Activated T-helper 1 cell treated with anti-CD3 and anti-CD28 coated beads, Interleukin-2, amount 50 U/mL, for 16 hours (primary cell): ENCODE data around the gene STRA8.

Experiments
- DNase-seq, 2 donors: peaks; one replicate each; pipeline ENCODE4 v3.0.0-alpha.2; 2020; ENCODE audit warnings: low read depth in 1 of 2, low spot score in 1 of 2

Gene STRA8

DNA sequence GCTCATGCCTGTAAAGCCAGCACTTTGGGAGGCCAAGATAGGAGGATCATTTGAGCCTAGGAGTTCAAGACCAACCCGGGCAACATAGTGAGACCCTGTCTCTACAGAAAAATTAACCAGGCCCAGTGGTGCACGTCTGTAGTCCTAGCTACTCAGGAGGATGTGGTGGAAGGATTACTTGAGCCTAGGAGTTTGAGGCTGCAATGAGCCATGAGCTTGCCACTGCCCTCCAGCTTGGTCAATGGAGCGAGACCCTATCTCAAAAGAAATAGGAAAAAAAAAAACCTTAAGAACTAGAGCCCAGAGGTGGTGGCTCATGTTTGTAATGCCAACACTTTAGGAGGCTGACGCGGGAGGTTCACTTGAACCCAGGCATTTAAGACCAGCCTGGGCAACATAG lies 2.2 kb downstream of the STRA8 start:
- no peak for DNase-seq

DNA sequence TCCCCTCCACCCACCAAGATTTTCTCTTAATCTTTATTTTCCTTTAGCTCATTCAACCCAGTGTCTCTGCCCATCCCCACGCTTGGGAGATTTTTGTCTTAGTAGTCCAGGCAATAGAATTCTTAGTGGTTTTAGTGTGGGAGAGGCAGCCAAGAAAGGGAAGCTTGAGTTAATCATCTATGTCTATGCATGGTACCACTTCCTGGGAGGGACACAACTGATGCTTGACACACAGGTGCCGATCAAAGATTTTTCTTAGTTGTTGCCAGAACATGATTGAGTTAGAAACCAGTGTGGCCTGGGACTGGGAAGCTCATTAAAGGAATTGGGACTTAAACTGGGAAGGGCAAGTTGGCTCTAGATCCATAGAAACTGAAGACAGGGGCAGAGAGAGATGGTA lies 3.1 kb downstream of the STRA8 start:
- no peak for DNase-seq

DNA sequence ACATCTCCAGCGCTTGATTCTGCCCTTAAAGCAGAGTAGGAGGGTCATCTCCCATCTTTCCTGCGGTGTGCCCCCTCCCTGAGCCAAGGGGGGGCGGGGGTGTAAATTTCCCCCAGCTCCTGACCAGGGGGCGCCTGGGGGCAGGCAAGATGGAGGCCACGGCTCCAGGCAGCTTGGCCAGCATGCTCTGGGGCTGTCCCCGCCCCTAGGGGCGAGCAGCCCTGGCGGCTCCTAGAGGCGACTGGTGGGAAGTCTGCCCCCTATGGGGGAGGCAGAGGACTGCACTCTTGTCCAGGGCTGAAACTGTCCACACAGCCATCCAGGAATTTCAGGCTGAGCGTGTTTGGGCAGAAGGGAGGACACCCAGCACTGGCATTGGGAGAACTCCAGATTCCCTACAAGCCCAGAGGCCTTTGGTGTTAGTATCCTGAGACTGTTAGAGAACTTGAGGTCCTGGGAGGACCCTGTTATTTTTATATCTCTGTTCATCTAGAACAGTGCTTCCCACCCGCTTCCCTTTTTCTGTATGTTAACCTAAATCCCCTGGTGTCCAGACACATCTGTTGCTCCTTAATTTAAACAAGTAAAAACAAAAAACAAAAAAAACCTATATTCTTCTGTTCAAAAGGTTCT lies 4.6 kb downstream of the STRA8 start:
- DNase-seq: no peak

DNA sequence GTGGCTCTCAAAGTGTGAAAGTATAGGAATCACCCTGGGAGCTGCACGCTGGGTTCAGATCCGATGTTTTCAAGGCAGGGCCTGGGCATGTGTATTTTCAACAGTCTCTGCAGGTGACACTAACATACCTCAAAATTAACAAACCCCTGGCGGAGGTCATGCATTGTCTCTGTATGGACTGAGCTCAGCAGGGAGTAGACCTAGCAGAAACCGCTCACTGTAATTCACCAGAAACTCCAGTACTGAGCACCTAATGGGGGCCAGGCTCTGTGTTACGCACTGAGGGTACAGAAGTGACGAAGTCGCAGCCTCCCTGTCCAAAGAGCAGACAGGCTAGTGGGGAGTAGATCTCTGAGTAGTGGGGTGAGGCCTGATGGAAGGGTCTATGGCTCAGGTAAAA lies 5.6 kb downstream of the STRA8 start:
- DNase-seq: no peak

DNA sequence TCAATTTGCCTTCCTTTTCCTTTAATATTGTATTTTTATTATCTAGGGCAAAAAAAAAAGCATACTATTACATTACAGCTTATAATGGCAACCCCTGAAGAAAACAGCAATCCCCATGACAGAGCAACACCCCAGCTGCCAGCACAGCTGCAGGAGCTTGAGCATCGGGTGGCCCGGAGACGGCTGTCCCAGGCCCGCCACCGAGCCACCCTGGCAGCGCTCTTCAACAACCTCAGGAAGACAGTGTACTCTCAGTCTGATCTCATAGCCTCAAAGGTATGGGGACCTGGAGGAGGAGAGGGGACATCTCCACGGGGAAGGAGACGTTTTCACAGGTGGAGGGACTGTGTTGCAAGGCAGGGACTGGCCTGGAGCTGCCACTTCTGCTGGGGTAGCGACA lies 6.8 kb downstream of the STRA8 start:
- no peak for DNase-seq

DNA sequence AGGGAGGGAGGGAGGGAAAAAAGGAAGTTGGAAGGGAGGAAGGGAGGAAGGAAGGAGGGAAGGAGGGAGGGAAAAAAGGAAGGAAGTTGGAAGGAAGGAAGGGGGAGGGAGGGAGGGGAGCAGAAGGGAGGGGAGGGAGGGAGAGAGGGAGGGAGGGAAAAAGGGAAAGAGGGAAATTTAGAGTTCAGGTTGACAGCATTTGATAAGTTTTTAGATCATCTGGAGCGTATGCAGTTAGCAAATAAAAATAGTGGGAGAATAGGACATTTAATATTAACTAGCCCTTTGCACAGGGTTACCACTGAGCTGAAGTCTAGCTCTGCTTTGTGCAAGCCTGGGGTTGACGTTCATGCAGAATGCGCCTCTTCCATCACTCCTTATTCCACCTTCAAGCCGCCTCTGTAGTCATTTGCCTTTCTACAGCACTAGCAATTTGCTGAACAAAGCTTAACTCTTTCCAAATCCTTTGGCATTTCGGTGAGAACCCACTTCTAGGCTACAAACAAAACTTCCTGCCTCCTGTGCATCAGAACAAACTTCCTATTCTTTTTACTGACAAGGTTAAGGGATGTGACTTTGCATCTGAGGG lies 8.6 kb downstream of the STRA8 start:
- no peak for DNase-seq

DNA sequence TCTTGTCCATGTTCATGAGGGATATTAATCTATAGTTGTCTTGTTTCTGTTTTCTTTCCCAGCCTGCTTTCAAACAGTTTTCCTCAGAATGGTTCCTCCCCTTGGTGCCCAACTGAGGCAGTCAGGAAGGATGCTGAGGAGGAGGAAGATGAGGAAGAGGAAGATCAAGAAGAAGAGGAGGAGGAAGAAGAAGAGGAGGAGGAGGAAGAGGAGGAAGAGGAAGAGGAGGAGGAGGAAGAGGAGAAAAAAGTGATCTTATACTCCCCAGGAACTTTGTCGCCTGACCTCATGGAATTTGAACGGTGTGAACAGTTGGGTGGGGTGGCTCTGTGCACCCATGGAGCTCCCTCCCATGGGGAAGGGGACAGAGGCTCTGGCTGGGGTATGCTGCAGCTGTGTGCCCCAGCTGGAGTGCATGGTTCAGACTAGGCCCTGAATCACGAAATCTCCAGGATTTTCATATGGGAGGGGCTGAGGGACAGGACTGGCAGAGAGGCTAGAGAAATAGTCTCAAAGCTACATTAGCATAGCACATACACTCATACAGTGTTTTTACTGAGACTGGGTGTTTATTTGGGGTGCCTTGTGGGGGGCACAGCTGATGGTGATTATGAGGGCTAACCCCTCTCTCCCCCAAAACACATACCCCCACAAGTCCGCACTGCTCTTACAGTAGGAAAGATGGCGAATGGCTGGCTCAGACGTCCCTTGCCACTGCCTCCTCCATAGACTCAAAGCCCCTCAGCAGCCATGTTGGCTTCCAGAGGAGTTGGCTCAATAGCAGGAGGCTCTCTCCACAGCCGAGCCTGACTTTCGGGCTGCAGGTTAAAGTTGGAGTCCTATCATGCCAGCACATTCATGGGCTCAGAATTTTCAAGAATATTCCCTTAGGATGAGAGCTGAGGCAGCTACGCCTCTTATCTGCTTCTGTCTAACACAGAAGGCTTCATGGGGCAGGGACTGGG lies 11.9 kb downstream of the STRA8 start:
- no peak for DNase-seq

DNA sequence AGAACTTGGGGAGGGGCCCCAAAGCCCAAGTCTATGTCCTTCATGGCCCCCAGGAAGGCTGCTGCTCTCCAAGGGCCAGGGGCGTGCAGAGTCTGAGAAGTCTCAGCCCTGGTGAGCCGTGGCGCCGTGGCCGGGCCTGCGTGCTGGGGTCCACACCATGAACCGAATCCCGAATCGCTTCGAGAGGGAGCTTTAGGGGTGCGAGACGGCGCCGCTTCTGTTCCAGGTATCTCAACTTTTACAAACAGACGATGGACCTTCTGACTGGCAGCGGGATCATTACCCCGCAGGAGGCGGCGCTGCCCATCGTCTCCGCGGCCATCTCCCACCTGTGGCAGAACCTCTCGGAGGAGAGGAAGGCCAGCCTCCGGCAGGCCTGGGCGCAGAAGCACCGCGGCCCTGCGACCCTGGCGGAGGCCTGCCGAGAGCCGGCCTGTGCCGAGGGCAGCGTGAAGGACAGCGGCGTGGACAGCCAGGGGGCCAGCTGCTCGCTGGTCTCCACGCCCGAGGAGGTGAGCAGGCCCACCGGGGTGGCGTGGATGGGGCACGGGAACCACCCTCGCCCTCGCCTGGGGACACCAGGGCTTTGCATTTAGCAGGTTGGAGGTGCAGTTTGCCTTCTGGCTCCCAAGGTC lies 12.7 kb downstream of the STRA8 start:
- DNase-seq: no peak

DNA sequence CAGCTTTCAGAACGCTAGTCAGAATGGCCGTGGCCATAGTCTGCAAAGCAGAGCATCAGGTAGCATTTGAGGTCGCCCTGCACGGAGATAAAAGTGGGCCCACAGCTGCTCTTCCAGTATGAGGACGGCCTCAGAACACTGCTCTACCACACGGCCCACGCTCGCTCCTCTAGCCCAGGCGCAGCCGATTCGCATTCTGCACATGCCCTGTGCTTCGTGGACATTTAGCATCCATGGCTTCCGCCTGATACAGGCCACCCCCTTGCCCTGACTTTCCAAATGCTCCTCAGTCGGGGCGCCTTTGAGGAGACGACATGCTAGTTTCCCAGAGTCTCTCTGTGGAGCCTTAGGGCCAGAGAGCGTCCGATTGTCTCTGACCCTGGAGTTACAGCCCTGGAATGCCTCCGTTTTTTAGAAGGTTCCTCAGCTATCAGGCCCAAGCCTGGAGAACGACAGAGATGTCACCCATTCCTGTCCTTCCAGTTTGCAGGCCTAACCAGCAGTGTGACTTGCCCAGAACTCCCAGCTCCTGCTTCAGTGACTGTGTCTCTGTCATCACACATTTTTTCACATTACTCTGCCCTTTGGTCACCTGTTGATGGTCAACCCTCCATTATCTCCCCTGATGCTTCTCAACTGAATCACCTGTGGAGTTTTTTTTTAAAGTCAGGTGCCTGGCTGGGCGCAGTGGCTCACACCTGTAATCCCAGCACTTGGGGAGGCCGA lies 14.3 kb downstream of the STRA8 start:
- no peak for DNase-seq

DNA sequence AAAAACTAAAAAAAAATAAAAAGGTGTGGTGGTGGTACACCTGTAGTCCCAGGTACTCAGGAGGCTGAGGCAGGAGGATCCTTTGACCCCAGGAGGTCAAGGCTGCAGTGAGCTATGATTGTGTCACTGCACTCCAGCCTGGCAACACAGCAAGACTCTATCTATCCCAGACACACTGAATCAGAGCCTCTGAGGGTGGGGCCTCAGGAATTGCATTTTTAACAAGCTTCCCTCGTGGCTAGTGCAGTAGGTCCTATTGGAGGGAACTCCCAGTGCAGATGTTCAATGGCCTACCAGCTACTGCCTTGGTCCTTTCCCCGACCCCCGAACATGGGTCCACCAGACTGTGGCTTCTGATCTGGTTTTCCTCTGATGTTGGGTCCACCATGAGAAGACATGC lies 14.9 kb downstream of the STRA8 start:
- no peak for DNase-seq

DNA sequence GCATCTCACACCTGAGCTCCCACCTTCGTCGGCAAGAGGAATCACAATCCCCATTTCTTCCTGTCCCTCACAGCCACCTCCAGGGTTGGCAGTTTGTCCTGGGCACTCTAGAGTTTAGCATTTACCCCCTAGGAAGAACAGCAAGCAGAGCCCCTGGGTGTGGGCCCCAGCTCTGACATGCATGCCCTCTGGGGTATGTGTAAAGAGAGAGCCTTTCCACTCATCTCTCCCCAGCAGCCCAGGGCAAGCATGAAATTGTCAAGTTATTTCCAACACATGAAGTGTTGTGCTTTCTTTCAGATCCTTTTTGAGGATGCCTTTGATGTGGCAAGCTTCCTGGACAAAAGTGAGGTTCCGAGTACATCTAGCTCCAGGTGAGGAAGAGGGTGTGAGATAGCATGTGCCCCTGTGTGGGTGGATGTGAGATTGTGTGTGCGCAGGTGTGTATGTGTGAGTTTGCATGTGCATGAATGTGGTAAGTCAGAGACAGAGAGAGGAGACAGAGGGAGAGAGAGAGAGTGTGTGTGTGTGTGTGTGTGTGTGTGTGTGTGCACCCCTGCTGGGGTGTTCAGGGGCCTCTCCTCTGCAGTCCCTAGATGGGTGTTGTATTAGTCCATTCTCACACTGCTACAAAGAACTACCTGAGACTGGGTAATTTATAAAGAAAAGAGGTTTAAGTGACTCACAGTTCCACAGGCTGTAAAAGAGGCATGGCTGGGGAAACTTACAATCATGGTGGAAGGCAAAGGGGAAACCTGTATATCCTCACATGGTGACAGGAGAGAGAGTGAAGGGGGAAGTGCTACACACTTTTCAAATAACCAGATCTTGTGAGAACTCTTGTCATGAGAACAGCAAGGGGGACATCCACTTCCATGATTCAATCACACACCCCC lies 18.1 kb downstream of the STRA8 start:
- no peak for DNase-seq

DNA sequence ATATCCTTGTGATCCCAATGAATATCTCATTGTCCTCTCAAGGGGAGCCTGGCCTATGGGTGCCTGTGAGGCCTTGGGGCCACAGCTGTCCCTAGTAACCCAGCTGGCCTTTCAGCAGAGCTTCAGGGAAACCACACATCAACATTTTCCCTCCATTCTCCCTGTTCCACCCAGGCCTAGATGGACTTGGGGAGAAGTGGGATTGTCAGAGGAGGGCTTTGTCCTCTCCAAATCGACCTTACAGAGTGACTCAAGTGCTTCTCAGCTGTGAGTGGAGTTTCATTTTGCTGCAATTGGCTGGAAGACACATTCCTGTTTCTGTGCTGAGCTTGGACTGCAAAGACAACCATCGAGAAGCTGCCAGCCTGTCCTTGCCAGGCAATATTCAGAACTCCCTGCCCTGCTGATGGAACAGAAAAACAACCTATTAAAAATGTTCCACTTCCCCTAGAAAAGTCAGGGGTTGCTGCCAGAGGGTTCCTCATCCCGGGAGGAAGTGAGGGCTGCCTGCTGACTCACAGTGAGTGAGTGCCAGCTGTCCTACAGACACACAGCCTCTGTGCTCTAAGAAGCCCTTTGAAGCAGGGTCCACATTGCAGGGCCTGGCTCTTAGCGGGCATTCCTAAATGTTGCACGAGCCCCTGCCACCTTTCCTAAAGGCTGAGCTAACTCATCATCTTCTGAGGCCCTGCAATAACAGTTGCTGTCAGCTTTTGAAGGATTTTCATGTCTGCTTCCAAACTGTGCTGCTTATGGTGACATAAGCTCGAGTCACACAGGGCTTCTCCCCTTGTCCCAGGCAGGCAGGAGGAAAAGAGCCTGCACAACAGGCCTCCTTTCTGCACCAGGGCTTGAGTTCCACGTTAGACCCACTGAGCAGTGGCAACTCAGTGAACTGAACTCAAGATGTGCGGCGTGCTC lies 20.5 kb downstream of the STRA8 start:
- no peak for DNase-seq

DNA sequence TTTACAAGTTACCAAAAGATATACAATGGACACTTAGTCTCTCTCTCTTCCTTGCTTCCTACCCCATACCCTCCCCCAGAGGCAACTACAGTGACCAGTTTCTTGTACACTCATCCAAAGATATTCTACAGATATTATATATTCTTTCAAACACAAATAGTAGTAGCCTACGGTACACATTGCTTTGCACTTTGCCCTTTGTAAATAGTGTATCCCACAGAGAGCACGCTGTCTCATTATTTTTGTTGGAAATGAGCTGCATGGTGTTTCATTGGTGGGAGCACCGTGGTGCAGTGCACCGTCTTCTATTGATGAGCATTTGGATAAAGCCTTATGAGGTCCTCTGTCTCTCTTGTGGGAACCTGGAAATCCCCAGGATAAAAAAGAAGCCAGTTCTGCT lies 24.2 kb downstream of the STRA8 start:
- no peak for DNase-seq

DNA sequence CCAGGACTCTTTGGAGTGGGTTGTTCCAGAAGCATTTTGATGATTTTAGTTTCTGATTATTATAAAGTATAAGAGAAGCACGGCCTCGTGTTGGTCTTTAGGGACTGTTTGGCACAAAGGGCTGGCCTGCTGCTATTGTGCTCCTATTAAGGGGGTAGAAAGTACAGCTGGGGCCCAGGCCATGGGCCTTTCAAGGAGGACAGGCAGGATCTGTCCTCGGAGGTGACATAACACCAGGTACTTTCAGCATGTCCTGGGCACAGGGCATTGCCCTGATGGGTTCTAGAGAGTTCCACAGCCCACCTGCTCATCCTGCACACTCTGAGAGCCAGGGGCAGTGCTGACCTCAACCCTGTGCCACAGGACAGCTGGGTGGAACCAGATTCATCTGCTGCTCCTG lies 24.9 kb downstream of the STRA8 start:
- no peak for DNase-seq

DNA sequence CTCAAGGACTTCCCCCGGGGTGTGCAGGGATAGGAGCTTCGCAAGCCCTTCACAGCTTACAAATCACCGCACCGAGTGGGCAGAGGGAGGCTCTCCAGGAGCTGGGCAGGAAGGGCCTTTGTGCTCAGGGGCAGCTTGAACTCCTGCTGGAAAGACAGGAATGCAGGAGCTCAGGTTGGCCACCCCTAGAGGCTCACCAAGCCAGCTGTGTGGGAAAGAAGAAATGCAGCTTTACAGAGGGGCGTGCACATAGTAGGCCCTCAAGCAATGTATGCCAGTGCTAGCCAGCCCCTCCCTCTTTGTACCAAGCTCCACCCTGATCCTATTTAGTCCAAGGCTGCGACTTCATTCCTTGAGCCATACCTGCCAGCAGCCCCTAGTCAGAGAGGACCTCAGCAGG lies 26.1 kb downstream of the STRA8 start:
- no peak for DNase-seq

DNA sequence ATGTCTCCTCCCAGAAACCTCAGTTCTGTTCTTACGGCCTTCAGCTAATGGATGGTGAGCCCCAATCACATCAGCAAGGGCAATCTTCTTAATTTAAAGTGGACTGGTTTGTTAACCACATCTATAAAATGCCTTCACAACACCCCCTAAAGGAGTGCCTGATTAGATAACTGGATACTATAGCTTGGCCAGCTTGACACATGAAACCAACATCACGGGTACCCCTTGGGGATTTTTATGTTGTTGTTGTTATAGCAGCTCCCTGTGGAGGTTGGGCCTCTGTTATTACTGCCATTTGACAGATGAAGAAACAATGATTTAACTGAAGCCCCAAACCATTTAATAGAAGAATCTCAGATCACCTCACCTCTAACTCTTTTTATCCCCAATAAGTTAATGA lies 26.8 kb downstream of the STRA8 start:
- no peak for DNase-seq

DNA sequence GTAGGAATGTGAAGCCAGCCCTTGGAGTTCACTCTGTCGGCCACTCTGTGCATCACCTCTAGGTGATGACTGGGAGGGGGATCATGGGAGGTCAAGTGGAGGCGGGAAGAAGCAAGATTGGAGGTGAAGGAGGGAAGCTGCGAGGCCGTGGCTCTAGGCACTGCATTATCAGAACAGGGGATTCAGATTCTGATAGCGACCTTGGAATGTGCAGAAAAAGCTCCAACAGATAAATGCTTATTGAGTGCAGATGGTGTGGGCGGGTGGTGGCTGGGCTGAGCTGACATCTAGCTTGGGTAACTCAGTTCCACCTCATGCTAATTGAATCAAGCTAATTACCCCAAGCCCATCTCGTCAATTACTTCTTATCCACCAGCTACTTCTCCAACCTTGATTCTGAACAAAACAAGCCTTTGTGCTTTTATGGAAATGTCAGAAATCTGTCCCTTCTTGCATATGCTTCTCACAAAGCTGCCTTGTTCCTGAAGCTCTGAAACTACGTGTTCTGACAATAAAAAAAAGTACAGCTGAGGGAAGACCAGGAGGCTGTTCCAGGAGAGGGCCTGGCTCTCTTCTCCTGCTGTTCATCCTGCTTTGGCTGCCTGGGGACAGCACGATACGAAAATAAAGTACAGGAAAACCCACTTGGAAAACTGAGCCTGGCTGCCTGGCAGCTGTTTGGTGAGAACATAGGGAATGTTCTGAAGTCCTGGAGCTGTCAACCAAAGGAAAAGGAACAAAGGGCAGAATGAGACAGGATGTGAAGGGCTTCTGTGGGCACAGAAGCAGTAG lies 27.5 kb downstream of the STRA8 start:
- DNase-seq: no peak

DNA sequence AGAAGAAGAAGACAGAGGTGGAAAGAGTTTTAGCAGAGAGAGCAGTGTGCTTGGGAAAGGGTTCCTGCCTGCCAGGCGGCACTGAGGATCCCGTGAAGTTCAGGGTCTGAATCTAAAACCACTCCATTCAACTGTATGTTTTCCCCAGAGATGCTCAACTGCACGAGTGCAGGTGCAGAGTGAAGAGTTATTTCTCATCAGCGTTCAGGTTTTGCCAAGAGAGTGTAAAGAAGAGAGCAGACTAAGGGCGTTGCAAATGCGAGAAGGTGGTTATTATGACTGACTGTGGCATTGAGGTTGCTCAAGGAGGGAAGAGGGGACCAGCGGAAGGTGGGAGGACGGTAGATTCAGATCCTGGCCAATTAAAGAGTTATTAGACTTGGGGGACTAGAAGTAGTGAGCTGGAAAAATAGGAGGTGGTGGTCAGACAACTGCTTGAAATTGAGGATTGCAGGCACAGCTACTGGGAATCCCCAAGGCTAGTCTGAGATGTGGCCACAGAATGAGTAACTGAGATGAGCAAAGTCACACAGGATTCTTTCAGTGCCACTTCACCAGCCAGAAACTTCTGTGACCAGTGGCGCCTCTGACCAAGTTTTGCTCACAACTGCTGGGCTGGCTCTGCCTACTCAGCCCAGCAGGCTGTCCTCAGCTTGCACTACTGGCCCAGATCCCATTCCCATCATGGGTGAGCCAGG lies 29.1 kb downstream of the STRA8 start:
- DNase-seq: no peak
